Natural killer cell (primary cell): ENCODE results near the gene RAD51. TPM values are rescaled to one million over a fixed set of nuclear protein-coding genes. Genes with fewer than 3 reads are reported as not detected.

Source experiments
- ATAC-seq, 3 donors: fragments of 150-1000 bp in 2 of 3; fragments of 200-7000 bp in 1 of 3; cut with Tn5 transposase; 1 replicate in 1 of 3; 2 replicates in 2 of 3; pipeline ENCODE4 v1.10.0; 2021; ENCODE audit warnings: mild to moderate bottlenecking in 2 of 3, moderate library complexity in 2 of 3
- DNase-seq, 2 donors: peaks; one replicate each; pipeline versions ENCODE4 v3.0.0 to v3.0.0-alpha.2; 2013 to 2021; ENCODE audit warnings: mixed read lengths in 1 of 2
- H3K27ac ChIP-seq: one replicate; pipeline ENCODE4 v1.5.1; 2013; ENCODE audit warnings: mild to moderate bottlenecking, low read length
- H3K27me3 ChIP-seq: one replicate; pipeline ENCODE4 v1.6.1; 2013; ENCODE audit warnings: low read length; ENCODE audit not compliant: control insufficient read depth, insufficient read depth
- H3K36me3 ChIP-seq: one replicate; pipeline ENCODE4 v1.6.1; 2013; ENCODE audit warnings: low read length; ENCODE audit not compliant: control insufficient read depth, insufficient read depth
- H3K4me1 ChIP-seq: one replicate; pipeline ENCODE4 v1.6.1; 2013; ENCODE audit warnings: low read length; ENCODE audit not compliant: control insufficient read depth, insufficient read depth
- H3K4me3 ChIP-seq: one replicate; pipeline ENCODE4 v1.5.1; 2013; ENCODE audit warnings: low read length
- H3K9me3 ChIP-seq: one replicate; pipeline ENCODE4 v1.6.1; 2013; ENCODE audit warnings: low read length; ENCODE audit not compliant: control insufficient read depth, insufficient read depth
- H3K27ac Mint-ChIP-seq, 2 donors: one replicate each; pipeline ENCODE4 v1.8.0; 2022; ENCODE audit warnings: mild to moderate bottlenecking in 2 of 2, mixed read lengths in 2 of 2, moderate library complexity in 1 of 2
- H3K27me3 Mint-ChIP-seq, 2 donors: one replicate each; pipeline ENCODE4 v1.8.0; 2022; ENCODE audit warnings: low read depth in 2 of 2, mixed read lengths in 2 of 2
- H3K36me3 Mint-ChIP-seq: one replicate; pipeline ENCODE4 v1.8.0; 2022; ENCODE audit warnings: mixed read lengths
- H3K4me1 Mint-ChIP-seq, 2 donors: one replicate each; pipeline ENCODE4 v1.8.0; 2022; ENCODE audit warnings: mixed read lengths in 2 of 2
- H3K4me3 Mint-ChIP-seq: one replicate; pipeline ENCODE4 v1.8.0; 2022; ENCODE audit warnings: mild to moderate bottlenecking, moderate library complexity, mixed read lengths
- H3K9me3 Mint-ChIP-seq, 2 donors: one replicate each; pipeline ENCODE4 v1.8.0; 2022; ENCODE audit warnings: mixed read lengths in 2 of 2
- CTCF ChIP-seq: fragments of 200-600 bp; IDR thresholded peaks from one replicate; pipeline ENCODE4 v1.8.0; 2022; ENCODE audit warnings: antibody characterized with exemption
- WGBS: methylation state at CpG from one replicate; pipeline ENCODE4 v1.1.7; 2013; ENCODE audit warnings: missing lambda C conversion rate; ENCODE audit not compliant: insufficient coverage; 5-methylcytosine and 5-hydroxymethylcytosine counted together
- intact Hi-C: fragments of 100-400 bp; cut with micrococcal nuclease; formaldehyde crosslinking; loops from one replicate; pipeline ENCODE4 v1.14.2; 2022
- total RNA-seq, 4 donors: library from RNA; stranded (reverse); fragments of 120-200 nt in 1 of 4; gene quantifications; one replicate each; pipeline versions ENCODE4 v1.2.3 to v1.2.4, GENCODE V29; 2013 to 2022

RAD51 gene
- total RNA-seq, 3 donors from 2014 or later (not counting 1 experiment from before 2014, with no cell fraction given) = 1.2 to 5.0 (median 4.0) TPM

- no peaks in the 10 kb centered on the region for H3K9me3 Mint-ChIP-seq
- no peak overlapping the region for H3K4me3 Mint-ChIP-seq
- ATAC-seq (no peak), DNase-seq (no peak)
- no peak overlapping the region for H3K27ac Mint-ChIP-seq
- H3K4me1 Mint-ChIP-seq = no peaks in the 10 kb centered on the region
- no peaks in the 10 kb centered on the region for H3K9me3 ChIP-seq
- H3K4me1 ChIP-seq = no peaks in the 10 kb centered on the region
- H3K4me3 ChIP-seq = no peak overlapping the region
- no peaks in the 10 kb centered on the region for H3K27me3 Mint-ChIP-seq
- no peak overlapping the region for H3K27ac ChIP-seq
- H3K36me3 Mint-ChIP-seq = no peaks in the 10 kb centered on the region
- H3K36me3 ChIP-seq = no peaks in the 10 kb centered on the region
- no peaks in the 10 kb centered on the region for H3K27me3 ChIP-seq
- intact Hi-C loops = no loop called here
- no peak for TF ChIP-seq CTCF
These were observed 10.6 kb upstream of the RAD51 start for GRCh38 chr15:40684381-40684780.

GRCh38 chr15:40685376-40685775, 9.6 kb upstream of the RAD51 start:
- WGBS = 91% methylated on average over 2 of the region's 2 CpGs
- Mint-ChIP-seq H3K4me3 (no peak overlapping the region), H3K27ac (peak overlapping the region in 1 of 2 donors; percentile 38), H3K9me3 (no peaks in the 10 kb centered on the region), H3K36me3 (no peaks in the 10 kb centered on the region), H3K27me3 (no peaks in the 10 kb centered on the region), H3K4me1 (peaks cover 0 to 6% of the 10 kb centered on the region in 2 donors)
- no peaks in the 10 kb centered on the region for H3K4me1 ChIP-seq
- no peak overlapping the region for H3K4me3 ChIP-seq
- no peaks in the 10 kb centered on the region for H3K9me3 ChIP-seq
- DNase-seq (no peak), ATAC-seq (no peak)
- H3K27me3 ChIP-seq = no peaks in the 10 kb centered on the region
- H3K36me3 ChIP-seq = no peaks in the 10 kb centered on the region
- no peak overlapping the region for H3K27ac ChIP-seq
- no peak for TF ChIP-seq CTCF
- intact Hi-C loops = no loop called here

- intact Hi-C loops = no loop called here
- ATAC-seq = no peak
- WGBS = 95% methylated on average over 5 of the region's 9 CpGs
- Histone ChIP-seq H3K27me3 (no peaks in the 10 kb centered on the region), H3K9me3 (no peaks in the 10 kb centered on the region), H3K4me3 (no peak overlapping the region), H3K4me1 (peaks cover 9% of the 10 kb centered on the region), H3K36me3 (peaks cover 6% of the 10 kb centered on the region), H3K27ac (no peak overlapping the region)
- Mint-ChIP-seq H3K27ac (peak overlapping the region; percentile 11 to 18), H3K4me1 (peaks cover 6 to 13% of the 10 kb centered on the region in 2 donors), H3K9me3 (no peaks in the 10 kb centered on the region), H3K36me3 (no peaks in the 10 kb centered on the region), H3K4me3 (peak overlapping the region; percentile 29), H3K27me3 (no peaks in the 10 kb centered on the region)
- no peak for DNase-seq
- no peak for TF ChIP-seq CTCF
These were observed 5.8 kb upstream of the RAD51 start for GRCh38 chr15:40688932-40689799.
